HG02973 (cell line): ENCODE results near the gene KCNQ2.

Experiments used
- ATAC-seq: cut with Tn5 transposase; IDR thresholded peaks from one replicate; pipeline ENCODE4 v1.9.1; 2021; ENCODE audit warnings: moderate library complexity; ENCODE audit not compliant: unreplicated experiment

Gene KCNQ2

DNA sequence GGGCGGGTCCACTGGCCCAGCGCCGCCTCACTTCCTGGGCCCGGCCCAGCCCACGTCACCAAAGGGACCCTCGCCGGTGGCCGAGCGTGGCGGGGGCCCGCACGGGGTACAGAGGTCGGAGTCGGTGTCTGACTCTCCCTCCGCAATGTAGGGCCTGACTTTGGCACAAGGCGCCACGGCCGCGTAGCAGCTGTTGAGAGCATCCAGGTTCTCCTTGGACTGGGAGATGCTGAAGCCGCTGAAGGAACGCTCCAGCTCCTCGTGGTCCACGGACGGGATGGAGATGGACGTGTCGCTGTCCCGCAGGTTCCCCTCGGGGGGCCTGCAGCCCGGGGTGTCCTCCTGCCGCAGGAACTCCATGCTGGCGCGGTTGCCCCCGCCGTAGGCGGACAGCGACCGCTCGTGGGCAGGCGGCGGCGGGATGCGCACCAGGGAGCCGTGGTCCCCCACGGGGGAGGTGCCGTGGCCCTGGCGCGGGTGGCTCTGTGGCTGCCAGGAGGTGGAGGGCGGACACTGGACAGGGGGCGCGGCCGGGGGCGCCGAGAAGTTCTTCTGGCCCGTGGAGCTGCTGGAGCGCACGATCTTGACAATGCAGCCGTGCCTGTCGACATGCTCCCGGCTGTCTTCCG lies 65.7 kb downstream of the KCNQ2 start:
- no peak for ATAC-seq

DNA sequence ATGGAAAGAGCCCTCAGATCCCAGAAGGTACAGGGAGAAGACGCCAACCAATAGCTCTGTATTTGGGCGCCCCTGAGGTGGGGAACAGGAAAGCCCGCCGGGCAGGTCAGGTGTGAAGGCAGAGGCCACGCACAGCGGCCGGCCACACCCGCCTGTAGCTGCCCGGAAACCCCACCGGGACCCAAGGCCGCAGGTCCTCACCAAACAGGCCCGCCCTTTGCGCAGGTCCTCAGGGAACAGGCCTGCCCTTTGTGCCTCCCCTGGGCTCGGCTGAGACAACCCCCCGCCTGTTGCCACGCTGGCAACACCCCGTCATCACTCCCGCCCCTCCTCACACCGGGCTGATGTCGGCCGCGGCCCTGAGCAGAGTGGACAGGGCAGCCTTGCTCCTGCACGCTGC lies 66.4 kb downstream of the KCNQ2 start:
- ATAC-seq = no peak

DNA sequence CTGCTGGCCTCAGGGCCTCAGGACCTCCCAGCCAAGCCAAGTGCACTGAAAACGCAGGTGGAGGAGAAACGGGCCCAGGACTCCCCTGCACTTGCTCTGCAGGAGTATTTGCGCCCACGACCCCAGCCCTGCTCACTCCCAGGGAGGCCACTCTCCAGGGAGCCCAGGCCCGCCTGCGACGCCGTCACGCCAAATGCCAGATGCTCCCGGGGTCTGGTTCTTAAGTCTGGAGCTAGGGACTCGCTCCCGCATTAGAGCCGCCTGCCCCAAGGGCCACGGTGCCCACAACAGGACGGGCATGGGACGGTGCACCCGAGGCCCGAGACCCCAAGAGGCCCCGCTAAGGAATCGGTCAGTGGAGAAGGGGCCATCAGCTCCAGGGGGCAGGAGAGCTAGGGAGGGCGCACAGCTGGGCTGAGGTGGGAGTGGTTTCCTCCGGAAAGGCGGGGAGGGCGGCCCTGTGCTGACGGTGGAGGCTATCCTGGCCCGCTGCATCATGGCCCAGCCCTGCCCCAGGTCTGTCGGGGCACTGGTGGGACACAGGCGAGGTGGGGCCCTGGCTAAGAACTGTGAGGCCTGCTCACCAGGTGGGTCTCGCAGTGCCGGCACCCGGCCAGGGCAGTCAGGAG lies 67.2 kb downstream of the KCNQ2 start:
- no peak for ATAC-seq

DNA sequence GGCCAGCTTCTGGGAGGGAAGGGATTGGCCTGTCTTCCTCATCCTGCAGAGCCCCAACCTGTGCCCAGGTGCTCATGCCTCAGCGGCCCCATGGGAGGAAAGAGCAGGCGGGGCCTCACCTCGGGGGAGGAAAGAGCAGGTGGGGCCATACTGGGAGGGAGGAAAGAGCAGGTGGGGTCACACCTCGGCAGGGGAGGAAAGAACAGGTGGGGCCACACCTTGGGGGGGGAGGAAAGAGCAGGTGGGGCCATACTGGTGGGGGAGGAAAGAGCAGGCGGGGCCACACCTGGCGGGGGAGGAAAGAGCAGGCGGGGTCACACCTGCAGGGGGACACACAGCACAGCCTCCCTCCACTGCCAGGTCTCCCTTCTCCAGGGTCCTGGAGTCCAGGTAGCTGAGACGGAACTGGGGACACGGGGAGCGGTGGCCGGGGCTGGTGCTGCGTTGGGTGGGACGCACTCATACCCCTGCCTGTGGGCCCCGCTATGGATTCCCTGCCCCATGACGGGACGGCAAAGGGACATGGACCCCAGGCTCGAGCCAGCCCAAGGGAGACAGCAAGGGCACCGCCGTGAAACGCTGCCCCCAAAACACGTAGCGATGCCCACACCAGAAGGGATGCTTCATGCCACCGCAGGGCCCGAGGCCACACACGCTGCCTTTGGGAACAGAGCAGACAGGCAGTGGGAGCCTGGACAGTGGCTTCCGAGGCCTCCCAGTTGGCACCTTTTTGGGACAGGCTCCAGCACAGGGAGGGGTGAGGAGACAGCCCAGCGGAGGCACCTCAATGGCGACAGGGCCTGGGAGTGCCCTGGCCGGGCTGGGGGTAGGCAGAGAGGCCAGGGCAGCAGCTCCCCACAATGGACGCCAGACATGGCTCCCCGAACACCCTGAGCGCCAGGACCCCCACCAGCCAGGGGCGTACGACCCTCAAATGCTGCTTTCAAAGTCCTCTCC lies 68.0 kb downstream of the KCNQ2 start:
- no peak for ATAC-seq

DNA sequence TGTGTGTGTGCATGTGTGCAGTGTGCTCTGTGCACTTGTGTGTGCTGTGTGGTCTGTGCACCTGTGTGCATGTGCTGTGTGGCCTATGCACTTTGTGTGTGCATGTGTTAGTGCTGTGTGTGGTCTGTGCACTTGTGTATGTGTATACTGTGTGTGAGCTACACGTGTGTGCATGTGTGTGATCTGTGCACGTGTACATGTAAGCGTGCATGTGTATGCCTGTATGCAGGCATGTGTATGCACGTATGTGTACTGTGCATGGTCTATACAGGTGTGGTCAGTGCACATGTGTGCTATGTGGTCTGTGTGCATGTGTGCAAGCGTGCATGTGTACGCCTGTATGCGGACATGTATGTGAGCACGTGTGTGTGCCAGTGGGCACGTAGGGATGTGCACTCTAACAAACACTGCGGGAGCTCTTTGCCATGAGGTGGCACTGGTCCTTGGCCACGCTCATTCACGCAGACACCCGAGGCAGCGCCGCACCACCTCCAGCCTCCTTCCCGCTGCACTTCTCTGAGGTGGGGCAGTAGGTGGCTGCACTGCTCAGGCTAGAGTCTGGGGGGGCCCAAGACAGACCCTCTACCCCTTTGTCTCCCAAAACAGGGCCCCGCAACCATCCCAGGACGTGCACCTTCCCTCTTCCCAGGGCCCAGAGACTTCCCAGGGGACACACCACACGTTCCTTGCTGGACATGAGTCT lies 68.9 kb downstream of the KCNQ2 start:
- ATAC-seq = no peak

DNA sequence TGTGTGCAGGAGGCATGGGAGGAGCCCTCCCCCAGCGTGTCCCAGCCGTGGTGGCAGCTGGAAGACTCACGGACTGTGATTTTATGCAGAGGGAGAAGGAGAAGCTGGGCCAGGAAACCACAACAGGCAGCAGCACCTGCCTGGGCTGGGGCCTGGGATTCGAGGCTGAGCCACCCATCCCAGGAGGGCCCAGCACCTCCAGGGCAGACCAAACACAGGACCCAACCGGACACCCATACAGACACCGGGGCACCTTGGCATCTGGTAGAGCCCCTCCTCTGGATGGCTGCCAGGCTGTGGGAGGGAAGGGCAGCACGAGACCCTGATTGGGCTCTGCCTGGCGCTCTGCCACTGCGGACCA lies 69.6 kb downstream of the KCNQ2 start:
- ATAC-seq = no peak

DNA sequence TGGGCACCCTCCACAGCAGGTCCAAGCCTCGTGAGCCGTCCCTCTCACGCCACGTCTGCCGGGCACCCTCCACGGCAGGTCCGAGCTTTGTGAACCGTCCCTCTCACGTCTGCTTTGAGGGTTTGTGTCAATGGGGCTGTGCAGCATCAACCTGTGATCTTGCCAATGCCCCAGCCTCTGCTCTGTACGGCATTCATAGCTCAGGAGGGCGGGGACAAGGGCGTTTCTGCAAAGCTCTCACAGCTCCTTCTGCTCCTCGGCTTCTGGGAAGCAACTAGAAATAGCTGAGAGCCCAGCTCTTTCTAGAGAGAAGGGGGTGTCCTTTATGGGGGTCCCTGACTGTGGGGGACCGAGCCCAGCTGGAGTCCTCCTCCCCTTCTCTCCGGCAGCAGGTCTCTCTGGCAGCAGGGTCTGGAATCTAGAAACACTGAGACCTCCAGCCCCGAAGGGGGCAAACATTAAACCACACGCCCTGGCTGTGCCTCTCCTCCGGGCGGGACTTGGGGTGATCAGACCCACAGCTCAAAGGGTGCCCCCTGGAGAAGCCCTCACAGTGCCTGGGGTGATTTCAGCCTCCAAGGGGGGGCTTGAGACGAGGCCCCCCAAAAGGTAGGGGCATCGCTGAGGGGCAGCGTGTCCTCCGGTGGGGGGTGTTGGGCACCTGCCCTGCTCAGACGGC lies 70.1 kb downstream of the KCNQ2 start:
- ATAC-seq = no peak

DNA sequence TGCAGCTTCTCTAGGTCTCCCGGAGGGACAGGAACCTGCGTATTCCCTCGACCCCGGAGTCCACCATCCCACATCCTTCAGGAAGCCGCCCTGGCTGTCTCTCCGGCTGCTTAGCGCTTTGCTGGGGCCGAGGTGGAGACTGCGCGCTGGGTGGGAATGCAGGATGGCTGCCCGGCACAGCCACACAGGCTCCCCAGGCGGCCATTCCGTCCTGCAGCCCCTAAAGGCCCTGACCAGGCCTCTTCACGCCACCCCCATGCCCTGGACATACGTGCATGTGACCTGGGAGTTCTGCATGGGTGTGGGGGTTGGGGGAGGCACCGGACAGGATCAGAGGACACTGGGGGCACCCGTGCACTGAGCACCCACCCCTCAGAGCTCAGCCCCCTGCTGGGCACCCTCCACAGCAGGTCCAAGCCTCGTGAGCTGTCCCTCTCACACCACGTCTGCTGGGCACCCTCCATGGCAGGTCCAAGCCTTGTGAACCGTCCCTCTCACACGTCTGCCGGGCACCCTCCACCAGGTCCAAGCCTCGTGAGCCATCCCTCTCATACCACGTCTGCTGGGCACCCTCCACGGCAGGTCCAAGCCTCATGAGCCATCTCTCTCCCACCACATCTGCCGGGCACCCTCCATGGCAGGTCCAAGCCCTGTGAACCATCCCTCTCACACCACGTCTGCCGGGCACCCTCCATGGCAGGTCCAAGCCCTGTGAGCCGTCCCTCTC lies 70.9 kb downstream of the KCNQ2 start:
- ATAC-seq = no peak

DNA sequence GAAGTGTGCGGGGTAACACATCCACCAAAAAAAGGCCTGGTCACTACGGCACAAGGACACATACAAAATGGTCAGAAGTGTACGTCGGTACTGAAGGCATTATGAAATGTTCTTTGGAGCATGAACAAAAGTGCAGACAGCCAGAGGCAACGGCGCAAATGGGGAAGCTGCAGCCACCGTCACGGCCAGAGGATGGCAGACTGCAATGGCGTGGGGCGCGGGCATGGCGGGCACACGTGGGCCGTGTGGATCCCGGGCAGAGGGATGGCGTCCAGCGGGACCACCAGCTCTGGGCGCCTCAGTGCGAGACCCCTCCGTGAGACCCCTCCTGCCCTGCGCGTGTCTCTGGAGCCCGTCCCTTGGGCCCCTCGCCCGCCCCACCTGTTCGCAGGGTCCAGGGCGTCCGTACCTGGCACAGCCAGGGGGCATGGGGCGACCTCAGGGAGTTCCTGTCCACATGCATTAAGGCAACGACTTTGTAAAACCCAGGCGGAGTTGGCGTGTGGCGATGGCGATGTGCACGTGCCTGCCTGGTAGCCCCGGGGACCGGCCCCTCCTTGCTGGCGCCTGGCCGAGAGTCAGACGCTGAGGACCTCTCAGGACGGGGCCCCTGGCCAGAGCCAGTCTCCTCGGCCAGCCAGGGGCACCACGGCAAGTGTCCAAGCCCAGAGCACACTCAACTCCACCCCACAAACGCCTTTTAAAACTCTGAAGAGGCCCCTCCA lies 71.8 kb downstream of the KCNQ2 start:
- ATAC-seq = no peak

DNA sequence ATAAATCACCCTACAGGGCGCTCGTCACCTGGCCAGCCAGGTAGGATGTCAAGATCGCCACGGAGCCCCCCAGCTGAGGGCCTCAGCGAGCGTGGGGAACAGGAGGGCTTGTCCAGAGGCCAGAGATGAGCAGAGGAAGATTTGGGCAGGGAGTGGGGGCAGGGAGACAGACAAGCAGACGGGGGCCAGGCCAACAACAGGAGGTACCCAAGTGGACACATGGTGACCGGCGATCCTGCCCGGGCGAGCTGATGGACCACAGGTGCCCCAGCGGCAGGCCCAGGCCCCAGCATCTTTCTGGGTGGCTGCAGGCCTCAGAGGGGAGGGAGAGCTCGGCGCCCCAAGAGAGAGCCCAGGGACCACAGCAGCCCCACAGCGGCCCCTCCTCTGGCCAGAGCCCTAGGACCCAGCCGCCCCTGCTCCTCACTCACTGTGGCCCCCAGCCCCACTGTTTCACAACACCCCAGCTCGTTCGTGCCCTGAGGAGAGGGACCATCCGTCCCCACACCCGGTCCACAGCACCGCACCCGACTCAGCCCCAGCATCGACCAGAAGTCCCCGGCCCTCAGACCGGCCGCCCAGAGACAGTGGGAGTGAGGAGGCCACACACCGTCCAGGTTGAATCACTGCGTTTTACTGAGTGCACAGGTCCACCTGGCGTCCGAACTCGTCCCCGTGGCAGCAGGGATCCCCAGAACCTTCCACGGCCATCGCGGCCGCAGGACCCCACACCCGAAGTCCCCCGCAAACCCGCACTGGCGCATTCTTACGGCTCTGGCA lies 72.7 kb downstream of the KCNQ2 start:
- no peak for ATAC-seq

DNA sequence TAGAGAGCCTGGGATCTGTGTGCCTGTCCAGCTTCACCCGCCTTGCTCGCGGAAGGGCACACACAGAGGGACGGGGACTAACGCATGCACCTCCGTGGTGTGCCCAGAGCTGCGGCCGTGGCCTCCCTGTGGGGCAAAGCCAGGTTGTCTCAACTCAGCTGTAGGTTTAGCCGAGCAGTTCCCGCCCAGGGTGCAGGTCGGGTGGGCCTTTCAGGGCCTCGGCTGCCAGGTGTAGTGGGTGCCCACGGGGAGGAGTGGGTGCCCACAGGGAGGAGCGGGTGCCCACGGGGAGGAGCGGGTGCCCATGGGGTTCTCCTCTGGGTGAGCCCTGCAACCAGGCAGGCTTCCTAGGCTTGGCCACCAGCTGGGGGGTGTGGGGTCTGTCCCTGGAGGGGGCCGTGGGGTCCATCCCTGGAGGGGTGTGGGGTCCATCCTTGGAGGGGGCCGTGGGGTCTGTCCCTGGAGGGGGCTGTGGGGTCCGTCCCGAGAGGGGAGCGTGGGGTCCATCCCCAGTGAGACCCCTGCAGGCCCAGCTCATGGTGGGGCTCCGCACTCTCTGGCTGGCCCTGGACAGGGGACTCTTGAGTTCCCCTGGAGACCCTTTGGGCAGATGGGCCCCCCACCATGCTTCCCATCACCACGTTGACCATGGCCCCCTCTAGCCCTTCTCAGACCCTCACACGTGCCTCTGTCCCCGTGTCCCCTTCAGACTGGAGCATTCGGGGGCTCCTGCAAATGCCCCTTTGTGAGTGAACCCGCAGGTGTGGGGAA lies 73.5 kb downstream of the KCNQ2 start:
- no peak for ATAC-seq

DNA sequence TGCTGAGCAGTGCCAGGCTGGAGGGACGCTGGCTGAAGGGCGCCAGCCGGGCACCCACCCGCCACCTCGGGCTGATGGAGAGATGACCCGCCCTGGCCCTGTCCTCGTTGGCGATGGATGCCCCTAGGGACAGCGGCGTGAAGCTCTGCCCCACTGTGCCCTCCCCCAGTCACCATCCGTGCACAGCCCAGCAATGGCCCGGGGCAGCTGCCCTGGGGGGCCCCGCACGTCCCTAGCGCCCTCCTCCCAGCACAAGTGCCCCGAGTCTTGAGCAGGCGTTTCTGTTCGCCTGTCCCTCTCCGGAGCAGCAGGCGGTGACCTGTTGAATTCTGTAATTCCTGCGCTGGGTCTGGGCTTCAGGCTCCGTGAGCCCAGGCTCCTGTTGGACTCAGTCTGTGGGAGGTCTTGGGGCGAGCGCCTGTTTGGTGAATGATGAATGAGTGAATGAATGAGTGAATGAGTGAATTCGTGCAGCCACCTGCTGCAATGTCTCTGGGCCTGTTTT lies 74.5 kb downstream of the KCNQ2 start:
- no peak for ATAC-seq

DNA sequence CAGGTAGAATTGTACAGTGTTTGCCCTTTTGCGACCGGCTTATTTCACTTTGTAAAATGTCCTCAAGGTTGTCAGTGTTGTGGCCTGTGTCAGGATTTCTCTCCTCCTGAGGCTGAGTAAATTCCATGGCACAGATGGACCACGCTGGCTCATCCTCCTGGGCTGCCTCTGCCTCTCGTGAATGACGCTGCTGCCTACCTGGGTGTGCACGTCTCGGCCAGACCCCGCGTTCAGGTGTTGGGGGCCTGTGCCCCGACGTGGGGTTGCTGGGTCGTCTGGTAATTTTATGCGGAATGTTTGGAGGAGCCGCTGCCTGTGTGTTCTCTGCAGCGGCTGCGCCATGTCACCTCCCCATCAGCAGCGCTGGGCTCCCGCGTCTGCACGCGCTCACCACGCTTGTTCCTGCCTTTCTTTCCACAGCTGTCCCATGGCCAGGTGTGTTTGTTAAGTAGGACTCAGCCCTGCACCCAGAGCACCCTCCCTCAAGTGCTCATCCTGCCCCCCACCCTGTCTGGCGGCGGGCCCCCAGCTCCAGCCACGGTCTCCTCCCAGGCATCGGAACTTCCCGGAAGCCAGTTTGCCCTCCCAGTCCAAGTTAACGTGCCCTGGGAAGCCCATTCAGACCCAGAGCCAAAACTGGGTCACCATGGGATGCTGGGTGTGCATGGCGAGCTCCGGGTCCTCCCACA lies 75.2 kb downstream of the KCNQ2 start:
- no peak for ATAC-seq

DNA sequence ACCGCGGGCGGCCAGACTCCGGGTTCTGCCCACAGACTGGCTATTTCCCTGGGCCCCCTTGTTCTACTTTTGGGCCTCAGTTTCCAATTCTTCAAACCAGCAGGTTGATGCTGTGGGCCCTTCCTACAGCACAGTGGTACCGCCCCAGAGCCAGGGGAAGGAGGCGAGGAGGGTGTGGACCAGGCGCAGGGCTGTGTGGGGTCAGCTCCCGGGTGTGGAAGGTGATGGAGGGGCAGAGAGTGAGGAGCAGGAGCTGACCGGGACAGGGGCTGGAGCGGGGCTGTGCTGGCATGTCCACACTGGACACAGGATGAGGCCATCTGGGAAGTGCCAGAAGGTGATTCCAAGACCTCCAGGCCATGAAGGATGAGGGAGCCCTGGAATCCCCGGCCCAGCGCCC lies 76.2 kb downstream of the KCNQ2 start:
- ATAC-seq = no peak

DNA sequence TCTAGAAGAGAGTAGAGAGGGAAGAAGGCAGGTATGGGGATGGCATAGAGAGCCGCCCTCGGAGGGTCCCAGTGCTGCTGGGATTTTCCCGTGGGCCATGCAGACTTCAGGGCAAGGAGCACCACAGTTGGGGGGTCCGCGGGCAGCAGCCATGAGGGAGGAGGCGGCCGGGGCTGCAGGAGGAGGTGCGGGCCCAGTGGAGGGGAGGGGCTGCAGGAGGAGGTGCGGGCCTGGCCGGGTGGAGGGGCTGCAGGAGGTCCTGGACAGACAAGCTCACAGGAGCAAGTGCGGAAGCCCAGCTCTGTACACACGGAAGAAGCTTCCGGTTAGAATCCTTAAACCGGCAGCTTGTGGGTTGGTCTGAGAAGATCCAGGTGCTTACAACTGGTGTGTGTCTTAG lies 76.7 kb downstream of the KCNQ2 start:
- ATAC-seq = no peak

DNA sequence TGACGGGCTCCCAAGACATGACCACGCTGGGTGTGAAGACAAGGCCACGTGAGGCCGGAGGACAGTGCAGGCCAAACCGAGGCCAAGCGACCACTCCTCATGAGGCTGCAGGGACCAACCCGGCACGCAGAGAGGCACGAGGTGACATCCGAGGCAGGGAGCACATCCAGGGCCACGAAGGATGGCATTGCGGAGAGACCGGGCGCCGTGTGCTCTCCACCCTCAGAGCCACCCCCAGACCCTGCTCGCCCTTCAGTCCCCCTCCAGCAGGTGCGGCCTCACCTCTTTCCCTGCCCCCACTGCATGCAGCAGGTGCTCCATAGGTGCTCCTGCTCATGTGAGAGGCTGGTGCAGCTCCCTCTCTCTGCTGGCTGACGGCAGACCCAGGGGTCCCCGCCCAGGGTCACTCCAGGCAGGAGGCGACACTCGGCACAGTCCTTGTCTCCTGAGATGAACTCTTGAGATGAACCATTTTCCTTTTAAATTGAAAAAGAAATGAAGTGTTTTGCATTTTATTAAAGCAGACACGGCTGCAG lies 77.5 kb downstream of the KCNQ2 start:
- no peak for ATAC-seq
